Middle frontal gyrus (tissue), 1 donor: Measurements from ENCODE around the gene CHAF1B.

Experiments used
- DNase-seq: peaks from one replicate; pipeline ENCODE4 v3.0.0-alpha.2; 2015; ENCODE audit warnings: low spot score; ENCODE audit errors: extremely low spot score

CHAF1B gene

DNA sequence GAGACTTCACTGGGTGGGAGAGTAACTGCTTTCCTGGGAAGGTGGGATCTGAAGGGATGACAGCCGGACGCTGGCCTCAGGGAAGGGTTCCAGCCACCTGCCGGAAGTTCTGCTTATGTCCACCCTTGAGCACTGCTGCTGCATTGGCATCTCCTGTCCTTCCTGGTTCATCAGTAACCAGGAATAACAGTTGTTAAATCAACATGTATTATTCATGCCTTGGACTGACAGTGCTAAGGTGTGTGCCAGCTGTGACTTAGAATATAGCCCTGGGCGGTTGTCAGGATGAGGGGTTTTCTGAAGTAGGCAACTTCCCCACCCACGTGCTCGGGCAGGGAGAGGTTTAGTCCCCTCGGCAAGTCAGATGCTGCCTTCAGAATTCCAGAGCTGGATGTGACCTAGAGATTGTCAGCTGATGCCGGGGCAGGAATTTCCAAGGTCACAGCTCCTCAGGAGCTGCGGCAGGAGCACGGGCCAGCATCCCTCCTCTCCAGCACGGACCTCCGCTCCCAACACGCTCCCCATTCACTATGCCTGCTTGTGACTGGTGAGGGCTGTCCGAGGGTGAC, 76.8 kb downstream of the CHAF1B start:
- DNase-seq, result no peak

DNA sequence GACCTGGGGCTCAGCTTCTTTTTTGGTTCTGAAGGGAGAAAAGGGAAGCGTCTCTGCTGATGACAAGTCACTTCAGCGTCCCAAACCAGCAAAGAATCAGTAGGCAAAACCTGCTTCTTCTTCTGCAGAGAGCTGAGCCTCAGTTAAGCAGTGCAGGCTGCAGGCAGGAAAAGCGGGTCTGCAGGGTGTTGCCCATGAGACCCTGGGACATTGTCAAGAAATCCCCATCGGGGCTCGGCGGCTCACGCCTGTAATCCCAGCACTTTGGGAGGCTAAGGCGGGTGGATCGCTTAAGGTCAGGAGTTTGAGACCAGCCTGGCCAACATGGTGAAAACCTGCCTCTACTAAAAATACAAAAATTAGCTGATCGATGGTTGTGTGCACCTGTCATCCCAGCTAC, 78.0 kb downstream of the CHAF1B start:
- DNase-seq, result no peak

DNA sequence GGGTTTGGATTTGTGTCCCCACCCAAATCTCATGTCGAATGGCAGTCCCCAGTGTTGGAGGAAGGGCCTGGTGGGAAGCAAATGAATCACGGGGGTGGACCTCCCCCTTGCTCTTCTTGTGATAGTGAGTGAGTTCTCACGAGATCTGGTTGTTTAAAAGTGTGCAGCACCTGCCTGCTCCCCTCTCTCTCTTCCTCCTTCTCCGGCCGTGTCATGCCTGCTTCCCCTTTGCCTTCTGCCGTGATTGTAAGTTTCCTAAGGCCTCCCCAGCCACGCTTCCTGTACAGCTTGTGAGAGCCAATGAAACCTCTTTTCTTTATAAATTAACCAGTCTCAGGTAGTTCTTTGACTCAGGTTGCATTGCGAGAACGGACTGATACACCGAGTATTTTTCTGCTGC, 78.8 kb downstream of the CHAF1B start:
- DNase-seq, result no peak

DNA sequence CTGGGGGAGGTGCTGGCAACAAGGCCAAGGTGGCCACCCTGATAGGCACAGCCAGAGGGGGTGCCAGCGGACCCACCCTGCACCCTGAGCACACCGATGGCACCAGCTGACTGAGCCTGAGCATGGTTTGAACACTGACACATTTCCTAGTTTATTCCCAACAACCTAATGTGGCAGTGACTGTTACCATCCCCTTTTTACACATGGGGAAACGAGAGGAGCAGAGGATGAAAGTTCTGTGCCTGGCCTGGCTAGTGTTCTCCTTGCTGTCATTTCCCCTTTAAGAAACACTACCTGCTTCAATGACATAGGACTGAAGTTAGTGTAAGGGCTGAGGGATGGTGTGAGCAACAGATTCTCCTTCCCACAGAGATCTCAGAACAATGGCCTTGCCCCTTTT, 79.4 kb downstream of the CHAF1B start:
- no peak for DNase-seq

DNA sequence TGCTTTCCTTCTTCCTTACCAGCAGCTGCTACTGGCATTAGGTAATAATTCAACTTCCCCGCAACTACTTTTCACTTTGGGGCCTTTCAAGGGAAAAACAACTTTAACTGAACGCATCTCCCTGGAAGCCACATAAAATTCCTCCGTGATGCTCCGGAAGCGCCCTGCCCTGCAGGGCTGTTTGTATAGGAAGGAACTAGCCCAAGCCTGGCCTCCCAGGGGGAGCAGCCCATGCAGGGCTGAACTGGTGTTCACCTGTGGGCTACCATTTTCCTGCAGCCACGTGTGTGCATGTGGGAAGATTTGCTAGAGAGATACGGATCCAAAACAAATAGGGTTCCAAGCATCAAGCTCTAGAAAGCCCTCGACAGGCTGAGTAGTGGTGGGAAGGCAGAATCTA, 80.3 kb downstream of the CHAF1B start:
- DNase-seq, result no peak

DNA sequence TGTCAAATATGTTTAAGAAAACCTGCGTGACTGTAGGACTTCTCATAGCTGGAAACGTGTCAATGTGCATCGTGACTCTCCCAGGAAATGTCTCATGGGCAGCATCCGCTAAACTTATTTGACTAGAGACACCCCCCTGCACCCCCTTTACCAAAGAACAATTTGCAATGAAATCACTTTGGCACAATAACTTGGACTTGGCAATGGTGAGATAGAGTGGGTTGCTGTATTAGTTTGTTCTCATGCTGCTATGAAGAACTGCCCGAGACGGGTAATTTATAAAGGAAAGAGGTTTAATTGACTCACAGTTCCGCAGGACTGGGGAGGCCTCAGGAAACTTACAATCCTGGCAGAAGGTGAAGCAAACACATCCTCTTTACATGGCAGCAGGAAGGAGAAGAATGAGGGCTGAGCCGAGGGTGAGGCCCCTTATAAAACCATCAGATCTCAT, 80.9 kb downstream of the CHAF1B start:
- DNase-seq, result no peak
